Astrocyte of the spinal cord (primary cell): ENCODE data around the gene SPRYD4.
"Not testable (repeated sequence)": the region's sequence is repeated elsewhere in the genome, so short reads cannot be mapped to it uniquely, and the experiment has no call there.

ENCODE experiments used
- DNase-seq: peaks from one replicate; pipeline ENCODE4 v3.0.0; 2011; ENCODE audit warnings: low read depth, low spot score
- H3K4me3 ChIP-seq: 2 replicates; pipeline ENCODE4 v1.5.1; 2011; ENCODE audit warnings: low read depth, mild to moderate bottlenecking, low read length, moderate library complexity
- in situ Hi-C: cut with HindIII; loops from 2 replicates; pipeline ENCODE4 v1.10.0; 2017; ENCODE audit warnings: low sequenced_read_pairs
- TF ChIP-seq, protein P1 (sequence below): IDR thresholded peaks from 2 replicates; pipeline ENCODE4 v1.5.1; 2012; ENCODE audit warnings: low read depth, mild to moderate bottlenecking, low read length, inconsistent platforms

Gene SPRYD4

GRCh38 chr12:56510786-56511185, 42.4 kb downstream of the SPRYD4 start:
- in situ Hi-C loops: no loop called here
- no peak for DNase-seq
- H3K4me3 ChIP-seq: no peak overlapping the region
- TF ChIP-seq, protein P1, sequence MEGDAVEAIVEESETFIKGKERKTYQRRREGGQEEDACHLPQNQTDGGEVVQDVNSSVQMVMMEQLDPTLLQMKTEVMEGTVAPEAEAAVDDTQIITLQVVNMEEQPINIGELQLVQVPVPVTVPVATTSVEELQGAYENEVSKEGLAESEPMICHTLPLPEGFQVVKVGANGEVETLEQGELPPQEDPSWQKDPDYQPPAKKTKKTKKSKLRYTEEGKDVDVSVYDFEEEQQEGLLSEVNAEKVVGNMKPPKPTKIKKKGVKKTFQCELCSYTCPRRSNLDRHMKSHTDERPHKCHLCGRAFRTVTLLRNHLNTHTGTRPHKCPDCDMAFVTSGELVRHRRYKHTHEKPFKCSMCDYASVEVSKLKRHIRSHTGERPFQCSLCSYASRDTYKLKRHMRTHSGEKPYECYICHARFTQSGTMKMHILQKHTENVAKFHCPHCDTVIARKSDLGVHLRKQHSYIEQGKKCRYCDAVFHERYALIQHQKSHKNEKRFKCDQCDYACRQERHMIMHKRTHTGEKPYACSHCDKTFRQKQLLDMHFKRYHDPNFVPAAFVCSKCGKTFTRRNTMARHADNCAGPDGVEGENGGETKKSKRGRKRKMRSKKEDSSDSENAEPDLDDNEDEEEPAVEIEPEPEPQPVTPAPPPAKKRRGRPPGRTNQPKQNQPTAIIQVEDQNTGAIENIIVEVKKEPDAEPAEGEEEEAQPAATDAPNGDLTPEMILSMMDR: no peak

- DNase-seq, in situ Hi-C loops, H3K4me3 ChIP-seq: not testable (repeated sequence)
Observed at GRCh38 chr12:56514014-56514318, 45.6 kb downstream of the SPRYD4 start.

DNA sequence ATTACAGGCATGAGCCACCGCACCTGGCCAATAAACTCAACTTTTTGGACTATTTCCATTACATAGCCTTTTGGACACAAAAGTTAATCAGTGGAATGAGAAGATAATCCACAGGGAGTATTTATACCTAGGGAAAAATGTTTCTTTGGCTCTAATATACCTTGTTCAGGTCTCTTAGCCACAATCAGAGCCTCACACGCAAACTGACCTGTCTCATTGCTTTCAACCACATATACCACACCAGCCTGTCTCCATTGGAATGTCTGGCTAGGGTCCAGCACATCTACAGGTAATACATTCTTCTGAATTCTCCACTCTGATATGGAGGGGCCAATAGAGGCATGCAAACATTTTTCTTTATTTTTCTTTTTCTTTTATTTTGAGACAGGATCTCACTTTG, 49.5 kb downstream of the SPRYD4 start:
- TF ChIP-seq, protein P1: no peak
- in situ Hi-C loops: no loop called here
- H3K4me3 ChIP-seq: no peak overlapping the region
- no peak for DNase-seq

GRCh38 chr12:56518570-56518969, 50.2 kb downstream of the SPRYD4 start:
- in situ Hi-C loops: no loop called here
- H3K4me3 ChIP-seq: no peak overlapping the region
- DNase-seq: peak; percentile 28
- TF ChIP-seq, protein P1: no peak

- in situ Hi-C loops: no loop called here
- H3K4me3 ChIP-seq: no peak overlapping the region
- no peak for DNase-seq
- TF ChIP-seq, protein P1: no peak
Observed at GRCh38 chr12:56520048-56520447, 51.7 kb downstream of the SPRYD4 start.

GRCh38 chr12:56520506-56520905, 52.1 kb downstream of the SPRYD4 start:
- in situ Hi-C loops: no loop called here
- TF ChIP-seq, protein P1: no peak
- no peak overlapping the region for H3K4me3 ChIP-seq
- DNase-seq: peak; percentile 16

- TF ChIP-seq, protein P1: no peak
- no peak for DNase-seq
- peak overlapping the region; percentile 86 for H3K4me3 ChIP-seq
- in situ Hi-C loops: no loop called here
Observed at GRCh38 chr12:56521209-56521589, 52.8 kb downstream of the SPRYD4 start.
